Right lobe of liver (tissue), 4 donors: ENCODE results near the gene ACTG2.
"Not testable (repeated sequence)": the region's sequence is repeated elsewhere in the genome, so short reads cannot be mapped to it uniquely, and the experiment has no call there.

Experiments used
- CTCF ChIP-seq, 4 donors: fragments of 200-600 bp in 3 of 4; fragments of 450-650 bp in 1 of 4; IDR thresholded peaks; one replicate each; pipeline versions ENCODE4 v1.5.1 to v1.8.0; 2016 to 2022; ENCODE audit warnings: antibody characterized with exemption in 4 of 4, mild to moderate bottlenecking in 2 of 4
- POLR2A ChIP-seq: fragments of 450-650 bp; IDR thresholded peaks from one replicate; pipeline ENCODE4 v1.6.1; 2017; ENCODE audit warnings: antibody characterized with exemption, mild to moderate bottlenecking
- donor health status: DM: no; HTN: no; CAD: no.
- donor health status: DM: no; HTN: no; CAD: no.
- donor health status: DM: no; HTN: yes; CAD: no.

GRCh38 chr2:73940066-73940465 lies 47.3 kb downstream of the ACTG2 start:
- not testable (repeated sequence) for TF ChIP-seq CTCF (IDR thresholded peaks at IDR 0.05); POLR2A
